CD4-positive, alpha-beta T cell (primary cell): ENCODE measurements around the gene FKBP5. TPM values are rescaled to one million over a fixed set of nuclear protein-coding genes. Genes with fewer than 3 reads are reported as not detected.
A peak's percentile ranks its signal among the peaks of the same experiment; 100 is the strongest.

Experiments
- ATAC-seq: fragments of 200-7000 bp; cut with Tn5 transposase; one replicate; pipeline ENCODE4 v1.10.0; 2022; ENCODE audit warnings: mild to moderate bottlenecking; ENCODE audit not compliant: poor library complexity
- CTCF ChIA-PET: fragments of 350-600 bp; sonication (Branson Sonifier 250); formaldehyde crosslinking; loops from one replicate; lab custom pipeline; 2021; ENCODE audit warnings: antibody characterized with exemption, inconsistent platforms; lab: Charles Lee
- POLR2A ChIA-PET: fragments of 350-600 bp; sonication (Branson Sonifier 250); formaldehyde crosslinking; loops from one replicate; lab custom pipeline; 2021; ENCODE audit warnings: antibody characterized with exemption, inconsistent platforms; lab: Charles Lee
- DNase-seq, 14 experiments: peaks; one replicate each; pipeline ENCODE4 v3.0.0-alpha.2; 2013 to 2020; ENCODE audit warnings: mixed read lengths in 2 of 14
- H3K27ac ChIP-seq, 2 donors: one replicate each; pipeline versions ENCODE4 v1.5.1 to v1.7.0; 2013; ENCODE audit warnings: low read length in 2 of 2, low read depth in 1 of 2, mild to moderate bottlenecking in 1 of 2
- H3K27me3 ChIP-seq, 2 experiments: 1 replicate in 1 of 2; 2 replicates in 1 of 2; pipeline versions ENCODE4 v1.6.1 to v1.7.0; 2013; ENCODE audit warnings: low read length in 2 of 2, control low read depth in 1 of 2, mild to moderate bottlenecking in 1 of 2, moderate library complexity in 1 of 2; ENCODE audit not compliant: insufficient read depth in 2 of 2, control insufficient read depth in 1 of 2
- H3K36me3 ChIP-seq: one replicate; pipeline ENCODE4 v1.6.1; 2013; ENCODE audit warnings: low read length, control low read depth; ENCODE audit not compliant: insufficient read depth
- H3K4me1 ChIP-seq: one replicate; pipeline ENCODE4 v1.6.1; 2013; ENCODE audit warnings: low read length, control low read depth; ENCODE audit not compliant: insufficient read depth
- H3K4me3 ChIP-seq: one replicate; pipeline ENCODE4 v1.5.1; 2013; ENCODE audit warnings: mild to moderate bottlenecking, low read length, moderate library complexity
- H3K9me3 ChIP-seq, 2 experiments: 1 replicate in 1 of 2; 2 replicates in 1 of 2; pipeline versions ENCODE4 v1.6.1 to v1.7.0; 2013; ENCODE audit warnings: low read length in 2 of 2, mild to moderate bottlenecking in 2 of 2, control low read depth in 1 of 2, moderate library complexity in 1 of 2; ENCODE audit not compliant: control insufficient read depth in 1 of 2, insufficient read depth in 1 of 2
- H3K27ac Mint-ChIP-seq: one replicate; pipeline ENCODE4 v1.8.0; 2020; ENCODE audit warnings: mixed read lengths
- H3K27me3 Mint-ChIP-seq: one replicate; pipeline ENCODE4 v1.8.0; 2021; ENCODE audit warnings: mixed read lengths
- H3K36me3 Mint-ChIP-seq: one replicate; pipeline ENCODE4 v1.8.0; 2021; ENCODE audit warnings: low read depth, mixed read lengths
- H3K4me1 Mint-ChIP-seq: one replicate; pipeline ENCODE4 v1.8.0; 2021; ENCODE audit warnings: low read depth, mixed read lengths
- H3K4me3 Mint-ChIP-seq: one replicate; pipeline ENCODE4 v1.8.0; 2020; ENCODE audit warnings: mild to moderate bottlenecking, mixed read lengths
- H3K9me3 Mint-ChIP-seq: one replicate; pipeline ENCODE4 v1.8.0; 2020; ENCODE audit warnings: mixed read lengths
- CTCF ChIP-seq: fragments of 200-600 bp; IDR thresholded peaks from one replicate; pipeline ENCODE4 v1.8.0; 2022; ENCODE audit warnings: antibody characterized with exemption, mild to moderate bottlenecking
- intact Hi-C, 2 experiments: fragments of 100-400 bp; cut with DNase I in 1 of 2; cut with micrococcal nuclease in 1 of 2; formaldehyde crosslinking; loops; one replicate each; pipeline versions ENCODE4 v1.15.1 to v1.9.0; 2023 to 2025; cut with DNase I, micrococcal nuclease
- total RNA-seq, 174 experiments: library from RNA in 2 of 174; stranded (reverse) in 2 of 174; gene quantifications; one replicate each; pipeline ENCODE4 v1.2.3 and lab custom pipeline; 2021 to 2026

The FKBP5 gene
- total RNA-seq, 2 experiments from 2014 or later: 72.6 to 75.9 TPM

DNA sequence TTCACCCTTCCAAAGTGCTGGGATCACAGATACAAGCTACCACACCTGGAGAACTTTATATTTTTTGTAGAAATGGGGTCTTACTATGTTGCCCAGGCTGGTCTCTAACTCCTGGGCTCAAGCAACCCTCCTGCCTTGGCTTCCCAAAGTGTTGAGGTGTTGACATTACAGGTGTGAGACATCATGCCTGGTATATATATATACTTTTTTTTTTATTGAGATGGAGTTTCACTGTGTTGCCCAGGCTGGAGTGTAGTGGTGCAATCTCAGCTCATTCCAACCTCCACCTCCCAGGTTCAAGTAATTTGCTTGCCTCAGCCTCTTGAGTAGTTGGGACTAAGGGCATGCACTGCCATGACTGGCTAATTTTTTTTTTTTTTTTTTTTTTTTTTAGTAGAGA is 5.4 kb downstream of the FKBP5 start:
- no peaks in the 10 kb centered on the region for H3K27me3 Mint-ChIP-seq
- H3K9me3 Mint-ChIP-seq: no peaks in the 10 kb centered on the region
- peaks cover 70% of the 10 kb centered on the region for H3K36me3 Mint-ChIP-seq
- ATAC-seq (no peak), DNase-seq (no peak)
- POLR2A ChIA-PET: interaction anchor here (5.5 kb wide), 1 partner anchor 15 kb away, joined by 26 read pairs; no protein-coding TSS in a partner anchor
- intact Hi-C loops: loop anchor here in 1 of 2 experiments (2.0 to 5.0 kb wide), 2 partner anchors 34 to 96 kb away; no protein-coding TSS in a partner anchor
- peak overlapping the region; percentile 59 for H3K27ac Mint-ChIP-seq
- CTCF ChIA-PET: interaction anchor here (1.1 to 2.7 kb wide), 4 partner anchors 45 to 99 kb away, joined by 3 to 14 read pairs (median 4); partner anchors contain the start of gene ARMC12
- H3K36me3 ChIP-seq: peaks cover 16% of the 10 kb centered on the region
- no peaks in the 10 kb centered on the region for H3K27me3 ChIP-seq
- H3K27ac ChIP-seq: no peak overlapping the region
- H3K4me3 ChIP-seq: no peak overlapping the region
- no peak overlapping the region for H3K4me3 Mint-ChIP-seq
- H3K9me3 ChIP-seq: no peaks in the 10 kb centered on the region
- peaks cover 36% of the 10 kb centered on the region for H3K4me1 ChIP-seq
- peaks cover 58% of the 10 kb centered on the region for H3K4me1 Mint-ChIP-seq
- TF ChIP-seq CTCF: no peak

GRCh38 chr6:35681298-35681697 is 7.4 kb downstream of the FKBP5 start:
- Mint-ChIP-seq H3K9me3 (no peaks in the 10 kb centered on the region), H3K27ac (peak overlapping the region; percentile 79), H3K4me3 (peak overlapping the region; percentile 22), H3K4me1 (peaks cover 74% of the 10 kb centered on the region), H3K36me3 (peaks cover 61% of the 10 kb centered on the region), H3K27me3 (no peaks in the 10 kb centered on the region)
- Histone ChIP-seq H3K4me1 (peaks cover 53% of the 10 kb centered on the region), H3K36me3 (peaks cover 16% of the 10 kb centered on the region), H3K4me3 (no peak overlapping the region), H3K27me3 (no peaks in the 10 kb centered on the region), H3K27ac (no peak overlapping the region), H3K9me3 (no peaks in the 10 kb centered on the region)
- CTCF ChIA-PET: interaction anchor here (0.5 to 2.8 kb wide), 9 partner anchors 12 to 75 kb away, joined by 3 to 14 read pairs (median 4); no protein-coding TSS in a partner anchor
- no peak for DNase-seq
- no peak for ATAC-seq
- TF ChIP-seq CTCF: no peak
- intact Hi-C loops: loop anchor here in 1 of 2 experiments (5.0 kb wide), 1 partner anchor 94 kb away; no protein-coding TSS in a partner anchor
- POLR2A ChIA-PET: interaction anchor here (0.7 to 5.5 kb wide), 8 partner anchors 13 to 79 kb away, joined by 3 to 26 read pairs (median 4); no protein-coding TSS in a partner anchor

- ChIA-PET POLR2A (interaction anchor here (1.2 kb wide), 1 partner anchor 48 kb away, joined by 5 read pairs; no protein-coding TSS in a partner anchor), CTCF (interaction anchor here (1.7 to 2.8 kb wide), 3 partner anchors 10 to 53 kb away, joined by 4 to 14 read pairs (median 4); no protein-coding TSS in a partner anchor)
- H3K4me1 Mint-ChIP-seq: peaks cover 84% of the 10 kb centered on the region
- H3K36me3 Mint-ChIP-seq: peaks cover 68% of the 10 kb centered on the region
- intact Hi-C loops: loop anchor here in 1 of 2 experiments (2.0 kb wide), 1 partner anchor 15 kb away; no protein-coding TSS in a partner anchor
- H3K27me3 Mint-ChIP-seq: no peaks in the 10 kb centered on the region
- no peak for ATAC-seq
- no peaks in the 10 kb centered on the region for H3K9me3 ChIP-seq
- no peak for DNase-seq
- no peak overlapping the region for H3K27ac ChIP-seq
- H3K4me3 ChIP-seq: no peak overlapping the region
- no peaks in the 10 kb centered on the region for H3K9me3 Mint-ChIP-seq
- no peaks in the 10 kb centered on the region for H3K27me3 ChIP-seq
- peaks cover 54% of the 10 kb centered on the region for H3K4me1 ChIP-seq
- TF ChIP-seq CTCF: no peak
- peaks cover 16% of the 10 kb centered on the region for H3K36me3 ChIP-seq
- H3K4me3 Mint-ChIP-seq: no peak overlapping the region
- H3K27ac Mint-ChIP-seq: peak overlapping the region; percentile 79
Observed at GRCh38 chr6:35679399-35679798, 9.3 kb downstream of the FKBP5 start.
